ENCODE data around the gene HPSE2.

HPSE2 gene

DNA sequence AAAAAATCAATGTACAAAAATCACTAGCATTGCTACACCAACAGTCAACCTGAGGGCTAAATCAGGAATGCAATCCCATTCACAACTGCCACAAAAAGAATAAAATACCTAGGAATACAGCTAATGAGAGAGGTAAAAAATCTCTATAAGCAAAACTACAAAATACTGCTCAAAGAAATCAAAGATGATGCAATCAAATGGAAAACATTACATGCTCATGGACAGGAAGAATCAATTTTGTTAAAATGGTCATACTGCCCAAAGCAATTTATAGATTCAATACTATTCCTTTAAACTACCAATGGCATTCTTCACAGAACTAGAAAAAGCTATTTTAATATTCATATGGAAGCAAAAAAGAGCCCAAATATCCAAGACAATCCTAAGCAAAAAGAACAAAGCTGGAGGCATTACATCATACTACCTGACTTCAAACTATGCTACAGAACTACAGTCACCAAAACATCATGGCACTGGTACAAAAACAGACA, 116.3 kb downstream of the HPSE2 start:
- ATAC-seq (no peak), DNase-seq (no peak)
- H3K4me3 Mint-ChIP-seq, result no peak overlapping the region
- H3K4me1 Mint-ChIP-seq, result no peaks in the 10 kb centered on the region
- peaks cover 1% of the 10 kb centered on the region for H3K27me3 Mint-ChIP-seq
- no peak overlapping the region for H3K27ac Mint-ChIP-seq
- no peaks in the 10 kb centered on the region for H3K36me3 Mint-ChIP-seq (ENCODE audit: low read depth)
- H3K9me3 Mint-ChIP-seq, result no peaks in the 10 kb centered on the region

DNA sequence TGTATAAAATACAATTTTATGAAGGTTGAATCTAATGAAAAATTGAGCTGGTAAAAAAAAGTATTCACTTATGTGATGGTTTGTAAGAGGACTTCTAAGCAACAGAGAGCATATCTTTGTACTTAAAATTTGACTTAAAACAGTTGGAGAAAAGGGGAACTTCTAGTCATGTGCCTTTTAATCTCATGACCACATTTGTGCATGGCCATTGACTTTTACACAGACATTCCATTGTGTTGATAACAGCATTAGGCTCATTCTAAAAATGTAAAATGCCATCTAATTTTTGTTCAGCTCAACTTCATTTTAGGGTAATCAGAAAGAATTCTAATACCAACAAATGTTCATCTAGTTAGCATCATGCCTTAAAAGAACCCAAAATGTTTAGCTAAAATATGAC, 119.9 kb downstream of the HPSE2 start:
- no peak overlapping the region for H3K4me3 Mint-ChIP-seq
- DNase-seq (no peak), ATAC-seq (no peak)
- H3K27ac Mint-ChIP-seq, result no peak overlapping the region
- H3K36me3 Mint-ChIP-seq (ENCODE audit: low read depth), result no peaks in the 10 kb centered on the region
- peaks cover 1% of the 10 kb centered on the region for H3K27me3 Mint-ChIP-seq
- H3K4me1 Mint-ChIP-seq, result no peaks in the 10 kb centered on the region
- no peaks in the 10 kb centered on the region for H3K9me3 Mint-ChIP-seq

DNA sequence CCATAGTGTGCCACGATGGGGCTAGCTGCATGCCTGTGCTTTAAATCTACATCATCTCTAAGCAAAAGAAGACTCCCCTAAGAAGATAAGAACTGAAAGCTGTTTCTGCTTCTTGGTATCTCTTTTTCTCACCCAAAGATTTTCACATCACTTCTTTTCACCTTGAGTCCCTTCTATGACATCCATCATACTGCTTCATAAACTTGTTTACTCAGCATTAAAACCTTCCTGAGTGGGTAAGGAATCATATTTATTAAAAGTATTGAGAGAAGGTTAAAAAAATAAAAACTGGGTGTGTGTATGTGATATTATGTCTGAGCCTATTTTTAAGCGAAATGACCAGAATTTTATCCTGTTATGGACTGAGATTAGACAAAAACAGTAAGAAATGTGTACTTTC, 150.3 kb downstream of the HPSE2 start:
- H3K9me3 Mint-ChIP-seq, result peaks cover 4% of the 10 kb centered on the region
- H3K4me1 Mint-ChIP-seq, result no peaks in the 10 kb centered on the region
- H3K27ac Mint-ChIP-seq, result no peak overlapping the region
- peaks cover 2% of the 10 kb centered on the region for H3K36me3 Mint-ChIP-seq (ENCODE audit: low read depth)
- DNase-seq, result no peak
- H3K4me3 Mint-ChIP-seq, result no peak overlapping the region
- no peak for ATAC-seq
- peaks cover 3% of the 10 kb centered on the region for H3K27me3 Mint-ChIP-seq

DNA sequence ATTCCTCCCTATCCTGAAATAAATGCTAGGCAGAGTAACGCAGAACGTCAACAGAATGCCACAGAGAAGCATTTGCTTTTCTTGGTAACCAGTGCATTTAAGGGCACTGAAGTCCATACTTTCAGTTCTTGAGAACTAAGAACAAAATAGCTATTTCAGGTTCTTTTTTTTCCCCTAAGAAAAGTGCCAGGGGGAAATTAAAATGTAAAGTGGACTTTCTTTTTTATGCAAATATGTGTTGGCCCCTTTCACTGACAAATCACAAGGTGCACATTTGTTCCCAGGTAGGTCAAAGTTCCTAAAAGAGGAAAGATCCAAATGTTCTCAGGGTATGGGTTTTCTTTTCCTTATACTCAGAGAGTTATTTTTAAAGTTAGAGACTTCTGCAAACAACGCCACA, 151.5 kb downstream of the HPSE2 start:
- DNase-seq, result no peak
- no peaks in the 10 kb centered on the region for H3K4me1 Mint-ChIP-seq
- no peak for ATAC-seq

DNA sequence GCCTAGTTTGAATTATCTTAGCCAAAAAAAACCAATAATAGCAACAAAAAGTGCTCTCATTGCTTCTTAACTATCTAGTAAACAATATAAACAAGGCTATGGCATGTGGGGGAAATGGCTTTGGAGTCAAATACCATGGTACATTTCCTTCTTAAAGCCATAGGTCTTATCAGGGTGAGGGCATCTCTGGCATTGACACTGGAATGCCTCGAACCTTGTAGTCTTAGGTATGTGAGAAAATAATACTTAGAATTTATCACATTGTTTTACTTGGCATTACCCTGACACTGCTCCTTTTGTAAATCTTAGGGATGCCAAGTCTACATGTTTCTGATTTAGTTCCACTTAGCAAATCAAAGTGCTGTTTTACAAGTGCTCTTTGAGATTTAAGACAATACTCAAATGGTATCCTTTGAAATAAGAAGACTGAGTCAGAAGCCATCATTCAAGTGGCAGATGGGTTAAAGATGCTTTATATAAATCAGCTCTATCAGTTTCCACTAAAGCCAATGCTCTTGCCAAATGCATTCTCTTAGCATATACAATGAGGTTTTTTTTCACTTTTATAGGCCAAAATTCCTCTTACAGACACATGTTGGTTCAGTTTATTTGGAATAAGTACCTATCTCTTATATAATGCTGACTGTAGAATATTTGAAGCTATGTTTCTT, 155.2 kb downstream of the HPSE2 start:
- Mint-ChIP-seq H3K4me3 (no peak overlapping the region), H3K27ac (no peak overlapping the region), H3K9me3 (peaks cover 5% of the 10 kb centered on the region), H3K27me3 (no peaks in the 10 kb centered on the region), H3K4me1 (no peaks in the 10 kb centered on the region), H3K36me3 (ENCODE audit: low read depth) (no peaks in the 10 kb centered on the region)
- ATAC-seq, result no peak
- DNase-seq, result no peak

More for the DNA sequence above, 151.5 kb downstream of the HPSE2 start:
- Mint-ChIP-seq H3K4me3 (no peak overlapping the region), H3K36me3 (ENCODE audit: low read depth) (peaks cover 2% of the 10 kb centered on the region), H3K27me3 (peaks cover 3% of the 10 kb centered on the region), H3K27ac (no peak overlapping the region), H3K9me3 (peaks cover 4% of the 10 kb centered on the region)

DNA sequence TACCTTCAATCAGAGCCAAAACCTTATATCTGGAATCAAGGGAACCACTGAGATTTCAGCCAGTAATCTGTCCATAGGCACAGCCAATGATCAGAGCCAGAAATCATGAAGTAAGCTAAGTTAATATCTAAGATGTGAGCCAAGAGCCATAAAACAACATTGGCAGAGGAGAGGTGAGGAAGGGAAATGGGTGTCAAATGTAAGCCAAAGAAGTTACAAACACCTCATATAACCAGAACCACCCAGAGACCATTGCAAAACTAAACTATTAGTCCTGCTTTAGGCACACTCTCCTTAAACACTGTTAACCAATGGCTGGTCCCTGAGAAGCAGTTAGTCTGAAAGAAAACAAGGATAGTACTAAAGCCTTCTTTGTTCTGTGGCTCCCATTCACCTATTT, 173.1 kb downstream of the HPSE2 start:
- Mint-ChIP-seq H3K4me1 (no peaks in the 10 kb centered on the region), H3K9me3 (no peaks in the 10 kb centered on the region), H3K36me3 (ENCODE audit: low read depth) (no peaks in the 10 kb centered on the region), H3K27me3 (no peaks in the 10 kb centered on the region), H3K27ac (no peak overlapping the region), H3K4me3 (no peak overlapping the region)
- ATAC-seq (no peak), DNase-seq (no peak)

DNA sequence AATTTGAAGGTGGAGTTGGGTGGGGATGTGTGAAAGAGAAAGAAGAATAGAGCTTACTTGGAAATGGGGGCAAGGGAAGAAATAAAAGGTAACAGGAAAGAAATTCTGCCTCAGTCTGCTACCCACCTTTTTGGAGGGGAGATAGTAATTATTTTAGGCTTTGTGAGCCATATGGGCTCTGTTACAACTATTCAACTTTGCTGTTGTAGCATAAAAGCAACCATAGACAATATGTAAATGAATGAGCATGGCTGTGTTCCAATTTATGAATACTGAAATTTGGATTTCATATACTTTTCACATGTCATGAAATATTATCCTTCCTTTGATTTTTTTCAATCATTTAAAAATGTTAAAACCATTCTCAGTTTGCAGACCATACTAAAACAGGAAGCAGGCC, 176.9 kb downstream of the HPSE2 start:
- no peak for ATAC-seq
- Mint-ChIP-seq H3K27me3 (no peaks in the 10 kb centered on the region), H3K4me1 (no peaks in the 10 kb centered on the region), H3K4me3 (no peak overlapping the region), H3K9me3 (no peaks in the 10 kb centered on the region), H3K27ac (no peak overlapping the region), H3K36me3 (ENCODE audit: low read depth) (no peaks in the 10 kb centered on the region)
- DNase-seq, result no peak

DNA sequence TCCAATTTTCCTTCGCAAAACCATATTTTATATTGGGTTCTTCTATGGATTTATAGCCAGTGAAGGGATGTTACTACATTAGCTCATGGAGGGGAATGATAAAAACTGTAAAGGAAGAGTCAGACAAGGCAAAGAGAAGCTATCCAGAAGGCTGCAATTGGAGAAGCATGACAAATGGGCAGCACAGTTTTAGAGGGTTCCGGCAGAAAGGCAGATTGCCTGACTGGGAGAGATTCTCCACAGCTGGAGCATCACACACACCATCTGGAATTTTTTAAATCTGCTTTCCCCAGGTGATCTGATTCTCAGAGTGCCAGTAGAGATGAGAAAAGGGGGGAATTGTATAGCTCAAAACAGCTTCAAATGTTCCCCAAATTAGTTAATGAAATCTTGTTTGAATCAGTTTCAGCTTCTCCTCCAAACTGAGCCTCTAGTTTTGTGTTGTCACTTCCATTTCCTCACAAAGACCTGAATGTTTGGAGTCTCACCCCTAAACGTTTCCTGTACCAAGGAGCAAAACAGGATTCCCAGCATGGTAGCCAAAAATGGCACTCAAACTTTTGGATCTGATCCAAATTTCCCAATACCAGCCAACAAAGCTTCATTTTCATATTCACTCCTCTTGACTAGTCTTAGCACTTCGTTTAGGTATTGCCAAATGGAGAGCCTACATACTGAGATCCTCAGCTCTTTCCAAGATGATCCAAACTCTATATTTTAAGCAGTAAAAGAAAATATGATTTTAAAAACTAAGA, 177.5 kb downstream of the HPSE2 start:
- ATAC-seq (no peak), DNase-seq (no peak)
- Mint-ChIP-seq H3K4me3 (no peak overlapping the region), H3K9me3 (no peaks in the 10 kb centered on the region), H3K36me3 (ENCODE audit: low read depth) (no peaks in the 10 kb centered on the region), H3K27me3 (no peaks in the 10 kb centered on the region), H3K4me1 (no peaks in the 10 kb centered on the region), H3K27ac (no peak overlapping the region)

DNA sequence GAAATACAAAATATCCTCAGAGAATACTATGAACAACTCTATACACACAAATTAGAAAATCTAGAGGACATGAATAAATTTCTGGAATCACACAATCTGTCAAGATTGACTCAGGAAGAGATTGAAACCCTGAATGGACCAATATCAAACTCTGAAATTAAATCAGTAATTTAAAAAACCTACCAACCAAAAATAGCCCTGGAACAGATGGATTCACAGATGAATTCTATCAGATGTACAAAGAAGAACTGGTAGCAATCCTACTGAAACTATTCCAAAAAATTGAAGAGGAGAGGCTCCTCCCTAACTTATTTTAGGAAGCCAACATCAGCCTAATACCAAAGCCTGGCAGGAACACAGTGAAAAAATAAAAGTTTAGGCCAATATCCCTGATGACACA, 190.0 kb downstream of the HPSE2 start:
- Mint-ChIP-seq H3K27me3 (no peaks in the 10 kb centered on the region), H3K9me3 (peaks cover 10% of the 10 kb centered on the region), H3K27ac (no peak overlapping the region), H3K36me3 (ENCODE audit: low read depth) (no peaks in the 10 kb centered on the region), H3K4me1 (no peaks in the 10 kb centered on the region), H3K4me3 (no peak overlapping the region)
- DNase-seq (no peak), ATAC-seq (no peak)

DNA sequence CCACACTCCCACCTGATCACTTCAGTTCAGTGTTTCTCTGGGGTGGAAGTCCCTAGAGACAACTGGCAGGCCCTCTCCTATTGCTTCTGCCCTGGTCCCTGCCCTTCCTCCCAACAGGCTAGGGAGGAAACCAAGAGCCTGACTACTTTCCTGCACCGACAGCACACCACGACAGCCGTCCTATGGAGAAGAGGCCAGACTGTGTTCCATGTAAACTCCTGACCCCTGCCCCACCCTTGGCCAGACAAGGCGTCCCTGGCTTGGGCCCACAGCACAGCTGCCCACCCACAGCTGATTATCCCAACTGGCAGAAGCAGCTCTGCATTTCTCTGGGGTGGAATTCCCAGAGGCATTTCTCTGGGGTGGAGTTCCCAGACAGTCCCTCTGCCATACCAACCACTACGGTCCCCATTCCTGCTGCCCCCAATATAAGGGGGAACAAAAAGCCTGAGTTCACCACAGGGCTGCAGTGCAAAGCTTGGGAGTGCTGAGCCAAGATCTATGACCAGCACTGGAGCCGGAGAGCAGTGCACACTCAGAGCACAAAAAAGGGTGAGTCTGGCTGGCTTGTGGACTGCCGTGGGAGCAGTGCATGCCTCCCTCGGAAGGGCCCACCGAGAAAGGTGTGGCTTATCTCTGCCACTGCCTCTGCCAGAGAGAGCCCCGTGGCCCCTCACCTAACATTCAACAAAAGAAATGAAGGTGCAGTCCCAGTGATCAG, 193.4 kb downstream of the HPSE2 start:
- no peaks in the 10 kb centered on the region for H3K27me3 Mint-ChIP-seq
- no peak overlapping the region for H3K4me3 Mint-ChIP-seq

DNA sequence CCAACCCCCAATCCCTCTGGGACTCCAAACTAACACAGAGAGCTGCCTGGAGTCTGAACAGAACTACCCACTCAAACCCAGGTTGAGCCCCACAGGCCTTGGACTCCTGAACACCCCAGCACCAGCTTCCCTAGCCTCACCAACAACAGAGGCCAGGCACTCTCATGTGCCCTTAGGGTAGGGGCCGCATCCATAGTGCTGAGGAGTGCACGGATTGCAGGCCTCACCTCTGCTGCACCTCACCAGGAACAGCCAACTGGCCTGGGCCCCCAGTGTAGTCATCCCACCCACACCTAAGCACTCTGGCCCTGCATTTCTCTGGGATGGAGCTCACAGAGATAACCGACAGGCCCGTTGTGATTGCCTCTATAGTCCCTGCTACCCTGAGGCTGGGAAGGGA, 194.2 kb downstream of the HPSE2 start:
- H3K36me3 Mint-ChIP-seq (ENCODE audit: low read depth), result no peaks in the 10 kb centered on the region
- H3K27me3 Mint-ChIP-seq, result no peaks in the 10 kb centered on the region
- ATAC-seq, result no peak
- DNase-seq, result no peak
- H3K4me3 Mint-ChIP-seq, result no peak overlapping the region
- H3K27ac Mint-ChIP-seq, result no peak overlapping the region
- H3K9me3 Mint-ChIP-seq, result peaks cover 7% of the 10 kb centered on the region
- no peaks in the 10 kb centered on the region for H3K4me1 Mint-ChIP-seq

More for the DNA sequence above, 193.4 kb downstream of the HPSE2 start:
- H3K27ac Mint-ChIP-seq, result no peak overlapping the region
- DNase-seq, result no peak
- H3K4me1 Mint-ChIP-seq, result no peaks in the 10 kb centered on the region
- ATAC-seq, result no peak
- peaks cover 10% of the 10 kb centered on the region for H3K9me3 Mint-ChIP-seq
- H3K36me3 Mint-ChIP-seq (ENCODE audit: low read depth), result no peaks in the 10 kb centered on the region

DNA sequence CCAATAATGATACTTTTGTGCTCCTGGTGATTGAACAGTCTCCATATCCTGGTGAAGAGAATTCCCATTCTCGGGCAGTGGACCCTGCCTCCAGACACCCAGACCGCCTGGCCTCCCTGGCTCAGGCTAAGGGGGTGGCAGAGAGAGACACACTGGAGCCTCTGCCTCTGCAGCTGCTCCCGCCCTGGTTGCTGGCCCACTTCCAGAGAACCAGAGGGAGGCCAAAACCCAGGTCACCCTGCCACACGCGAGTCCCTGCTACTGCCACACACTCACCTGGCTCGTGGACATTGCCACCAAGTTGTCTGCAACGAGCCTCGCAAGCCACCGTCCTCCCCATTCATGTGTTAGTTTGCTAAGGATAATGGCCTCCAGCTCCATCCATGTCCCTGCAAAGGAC, 221.8 kb downstream of the HPSE2 start:
- no peak for ATAC-seq

DNA sequence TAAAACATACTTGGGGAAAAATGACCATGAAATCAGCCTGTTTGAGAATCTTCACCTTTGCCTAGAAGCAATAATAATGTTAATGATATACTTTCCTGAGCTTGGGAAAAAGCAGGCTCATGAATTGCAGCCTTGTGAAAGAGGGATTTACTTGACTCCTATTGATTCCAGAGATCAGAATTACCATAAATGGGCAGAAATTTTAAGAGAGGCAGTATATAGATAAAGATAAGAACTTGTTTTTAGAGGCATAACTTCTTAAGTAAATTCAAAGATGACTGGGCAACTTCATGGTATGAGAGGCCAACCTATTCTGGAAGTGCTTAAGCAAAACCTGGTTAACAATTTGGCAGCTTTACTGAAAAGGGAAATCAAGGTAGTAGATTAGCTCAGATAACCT, 225.4 kb downstream of the HPSE2 start:
- ATAC-seq (no peak), DNase-seq (no peak)
- Mint-ChIP-seq H3K4me3 (no peak overlapping the region), H3K36me3 (ENCODE audit: low read depth) (no peaks in the 10 kb centered on the region), H3K4me1 (no peaks in the 10 kb centered on the region), H3K9me3 (peaks cover 9% of the 10 kb centered on the region), H3K27ac (no peak overlapping the region), H3K27me3 (no peaks in the 10 kb centered on the region)

More for the DNA sequence above, 221.8 kb downstream of the HPSE2 start:
- DNase-seq, result no peak
- H3K4me1 Mint-ChIP-seq, result no peaks in the 10 kb centered on the region
- H3K9me3 Mint-ChIP-seq, result no peaks in the 10 kb centered on the region
- no peak overlapping the region for H3K27ac Mint-ChIP-seq
- H3K4me3 Mint-ChIP-seq, result no peak overlapping the region
- no peaks in the 10 kb centered on the region for H3K27me3 Mint-ChIP-seq
- no peaks in the 10 kb centered on the region for H3K36me3 Mint-ChIP-seq (ENCODE audit: low read depth)

DNA sequence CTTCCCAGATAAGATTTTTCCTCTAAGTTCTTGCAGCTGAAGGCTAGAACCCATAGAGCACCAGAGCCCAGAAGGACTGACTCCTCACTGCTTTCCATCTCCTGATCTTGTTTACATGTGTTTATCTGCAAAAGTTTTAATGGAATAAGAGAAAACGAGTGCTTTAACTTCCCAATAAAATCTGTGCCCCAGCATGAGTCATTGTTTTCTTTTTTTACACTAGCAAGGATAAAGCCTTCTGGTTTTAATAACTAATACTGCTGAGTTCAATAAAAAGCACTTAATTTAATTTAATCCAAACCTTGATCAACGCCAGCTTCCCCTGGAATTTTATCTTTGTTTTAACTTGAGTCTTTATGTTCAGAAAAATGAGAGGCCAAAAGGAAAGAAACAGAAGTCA, 227.6 kb downstream of the HPSE2 start:
- H3K4me3 Mint-ChIP-seq, result no peak overlapping the region
- peaks cover 25% of the 10 kb centered on the region for H3K9me3 Mint-ChIP-seq
- no peak for ATAC-seq
- H3K27ac Mint-ChIP-seq, result no peak overlapping the region
- H3K4me1 Mint-ChIP-seq, result no peaks in the 10 kb centered on the region
- H3K27me3 Mint-ChIP-seq, result no peaks in the 10 kb centered on the region
- DNase-seq, result no peak
- H3K36me3 Mint-ChIP-seq (ENCODE audit: low read depth), result no peaks in the 10 kb centered on the region

DNA sequence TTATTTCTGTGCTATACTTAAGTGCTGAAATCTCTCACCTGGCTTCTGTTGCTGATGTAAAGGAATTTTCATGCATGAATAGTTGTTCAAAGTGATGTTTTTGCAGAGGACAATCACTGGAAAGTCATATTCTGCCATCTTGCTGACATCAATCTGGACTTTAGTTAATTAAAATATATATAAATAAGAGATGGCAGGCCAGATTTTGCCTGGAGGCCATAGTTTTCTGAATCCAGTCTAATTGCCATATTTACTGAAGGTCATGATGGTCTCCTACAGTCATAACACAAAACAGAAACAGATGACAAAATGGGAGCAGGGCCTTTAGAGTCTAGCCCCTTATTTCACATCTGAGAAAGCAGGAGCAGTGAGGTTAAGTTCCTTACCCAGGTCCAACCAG, 228.2 kb downstream of the HPSE2 start:
- Mint-ChIP-seq H3K36me3 (ENCODE audit: low read depth) (no peaks in the 10 kb centered on the region), H3K27ac (no peak overlapping the region), H3K4me3 (no peak overlapping the region), H3K27me3 (no peaks in the 10 kb centered on the region), H3K9me3 (peaks cover 28% of the 10 kb centered on the region), H3K4me1 (no peaks in the 10 kb centered on the region)
- no peak for DNase-seq
- no peak for ATAC-seq
